Nephron (organoid): Measurements from ENCODE around the gene CADM4.
"Not testable (repeated sequence)": the region's sequence is repeated elsewhere in the genome, so short reads cannot be mapped to it uniquely, and the experiment has no call there.

Experiments
- H3K27ac Mint-ChIP-seq, 3 experiments: 2 replicates each; pipeline ENCODE4 v1.8.0; 2020; ENCODE audit warnings: mixed read lengths in 3 of 3, mild to moderate bottlenecking in 2 of 3, moderate library complexity in 1 of 3
- H3K27me3 Mint-ChIP-seq: 2 replicates; pipeline ENCODE4 v1.8.0; 2021; ENCODE audit warnings: low read depth, mild to moderate bottlenecking, moderate library complexity, mixed read lengths
- H3K36me3 Mint-ChIP-seq: 2 replicates; pipeline ENCODE4 v1.8.0; 2020; ENCODE audit warnings: low read depth, mixed read lengths
- H3K4me1 Mint-ChIP-seq: 2 replicates; pipeline ENCODE4 v1.8.0; 2020; ENCODE audit warnings: mixed read lengths
- H3K4me3 Mint-ChIP-seq, 3 experiments: 2 replicates each; pipeline ENCODE4 v1.8.0; 2020; ENCODE audit warnings: mild to moderate bottlenecking in 3 of 3, mixed read lengths in 3 of 3, moderate library complexity in 2 of 3
- H3K9me3 Mint-ChIP-seq: 2 replicates; pipeline ENCODE4 v1.8.0; 2020; ENCODE audit warnings: mixed read lengths
- TF ChIP-seq, protein P1 (sequence below), 3 experiments: fragments of 200-600 bp; sonication (generic); IDR thresholded peaks; one replicate each; pipeline ENCODE4 v1.5.0; 2021; ENCODE audit warnings: antibody characterized with exemption in 3 of 3; ENCODE audit not compliant: unreplicated experiment in 3 of 3

CADM4 gene

GRCh38 chr19:43589678-43590077 lies 50.0 kb downstream of the CADM4 start:
- peaks cover 53% of the 10 kb centered on the region for H3K36me3 Mint-ChIP-seq
- TF ChIP-seq, protein P1, sequence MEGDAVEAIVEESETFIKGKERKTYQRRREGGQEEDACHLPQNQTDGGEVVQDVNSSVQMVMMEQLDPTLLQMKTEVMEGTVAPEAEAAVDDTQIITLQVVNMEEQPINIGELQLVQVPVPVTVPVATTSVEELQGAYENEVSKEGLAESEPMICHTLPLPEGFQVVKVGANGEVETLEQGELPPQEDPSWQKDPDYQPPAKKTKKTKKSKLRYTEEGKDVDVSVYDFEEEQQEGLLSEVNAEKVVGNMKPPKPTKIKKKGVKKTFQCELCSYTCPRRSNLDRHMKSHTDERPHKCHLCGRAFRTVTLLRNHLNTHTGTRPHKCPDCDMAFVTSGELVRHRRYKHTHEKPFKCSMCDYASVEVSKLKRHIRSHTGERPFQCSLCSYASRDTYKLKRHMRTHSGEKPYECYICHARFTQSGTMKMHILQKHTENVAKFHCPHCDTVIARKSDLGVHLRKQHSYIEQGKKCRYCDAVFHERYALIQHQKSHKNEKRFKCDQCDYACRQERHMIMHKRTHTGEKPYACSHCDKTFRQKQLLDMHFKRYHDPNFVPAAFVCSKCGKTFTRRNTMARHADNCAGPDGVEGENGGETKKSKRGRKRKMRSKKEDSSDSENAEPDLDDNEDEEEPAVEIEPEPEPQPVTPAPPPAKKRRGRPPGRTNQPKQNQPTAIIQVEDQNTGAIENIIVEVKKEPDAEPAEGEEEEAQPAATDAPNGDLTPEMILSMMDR (IDR thresholded peaks at IDR 0.05; ENCODE audit: unreplicated experiment in 3 of 3): no peak
- H3K27me3 Mint-ChIP-seq: no peaks in the 10 kb centered on the region
- H3K4me3 Mint-ChIP-seq: peak overlapping the region in 2 of 3 experiments; percentile 7 to 26
- H3K9me3 Mint-ChIP-seq: no peaks in the 10 kb centered on the region
- H3K27ac Mint-ChIP-seq: no peak overlapping the region
- H3K4me1 Mint-ChIP-seq: peaks cover 15% of the 10 kb centered on the region

DNA sequence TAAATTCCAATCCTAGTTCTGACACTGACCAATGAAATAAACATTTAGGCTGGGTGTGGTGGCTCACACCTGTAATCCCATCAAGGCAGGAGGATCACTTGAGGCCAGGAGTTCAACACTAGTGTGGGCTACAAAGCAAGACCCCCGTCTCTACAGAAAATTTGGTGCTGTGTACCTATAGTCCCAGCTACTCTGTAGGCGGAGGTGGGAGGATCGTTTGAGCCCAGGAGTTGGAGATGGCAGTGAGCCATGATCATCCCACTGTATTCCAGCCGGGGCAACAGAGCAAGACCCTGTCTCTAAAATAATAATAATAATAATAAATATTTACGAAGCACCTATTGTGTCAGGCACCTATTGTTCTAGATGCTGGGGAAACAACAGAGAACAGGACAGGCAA lies 50.4 kb downstream of the CADM4 start:
- TF ChIP-seq, protein P1 (IDR thresholded peaks at IDR 0.05; ENCODE audit: unreplicated experiment in 3 of 3): no peak
- Mint-ChIP-seq H3K9me3 (no peaks in the 10 kb centered on the region), H3K27ac (peak overlapping the region in 1 of 3 experiments; percentile 26), H3K27me3 (no peaks in the 10 kb centered on the region), H3K4me1 (peaks cover 15% of the 10 kb centered on the region), H3K36me3 (peaks cover 56% of the 10 kb centered on the region), H3K4me3 (no peak overlapping the region)

DNA sequence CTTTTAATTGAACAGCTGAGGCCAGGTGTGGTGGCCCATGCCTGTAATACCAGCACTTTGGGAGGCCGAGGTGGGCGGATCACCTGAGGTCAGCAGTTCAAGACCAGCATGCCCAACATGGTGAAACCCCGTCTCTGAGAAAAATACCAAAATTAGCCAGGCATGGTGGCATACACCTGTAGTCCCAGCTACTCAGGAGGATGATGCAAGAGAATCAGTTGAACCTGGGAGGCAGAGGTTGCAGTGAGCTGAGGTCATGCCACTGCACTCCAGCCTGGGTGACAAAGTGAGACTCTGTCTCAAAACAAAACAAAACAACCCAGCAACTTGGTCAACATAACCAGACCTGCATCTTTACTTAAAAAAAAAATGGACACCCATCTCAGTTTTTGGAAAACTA lies 52.6 kb downstream of the CADM4 start:
- peaks cover 45% of the 10 kb centered on the region for H3K36me3 Mint-ChIP-seq
- H3K4me3 Mint-ChIP-seq, H3K4me1 Mint-ChIP-seq, H3K27me3 Mint-ChIP-seq, H3K27ac Mint-ChIP-seq, H3K9me3 Mint-ChIP-seq: not testable (repeated sequence)

GRCh38 chr19:43586346-43586745 lies 53.3 kb downstream of the CADM4 start:
- peak overlapping the region in 1 of 3 experiments; percentile 13 for H3K27ac Mint-ChIP-seq
- H3K4me3 Mint-ChIP-seq: no peak overlapping the region
- peaks cover 13% of the 10 kb centered on the region for H3K4me1 Mint-ChIP-seq
- TF ChIP-seq, protein P1 (IDR thresholded peaks at IDR 0.05; ENCODE audit: unreplicated experiment in 3 of 3): no peak
- peaks cover 45% of the 10 kb centered on the region for H3K36me3 Mint-ChIP-seq
- H3K9me3 Mint-ChIP-seq: no peaks in the 10 kb centered on the region
- H3K27me3 Mint-ChIP-seq: no peaks in the 10 kb centered on the region

- Mint-ChIP-seq H3K9me3 (no peaks in the 10 kb centered on the region), H3K27me3 (no peaks in the 10 kb centered on the region), H3K27ac (peak overlapping the region; percentile 34 to 93 (median 63)), H3K4me1 (peaks cover 18% of the 10 kb centered on the region), H3K36me3 (peaks cover 29% of the 10 kb centered on the region), H3K4me3 (no peak overlapping the region)
- TF ChIP-seq, protein P1 (IDR thresholded peaks at IDR 0.05; ENCODE audit: unreplicated experiment in 3 of 3): no peak
These were observed 55.2 kb downstream of the CADM4 start for GRCh38 chr19:43584484-43584883.

- peak overlapping the region in 2 of 3 experiments; percentile 50 to 51 for H3K27ac Mint-ChIP-seq
- H3K27me3 Mint-ChIP-seq: no peaks in the 10 kb centered on the region
- peaks cover 23% of the 10 kb centered on the region for H3K4me1 Mint-ChIP-seq
- TF ChIP-seq, protein P1 (IDR thresholded peaks at IDR 0.05; ENCODE audit: unreplicated experiment in 3 of 3): no peak
- no peaks in the 10 kb centered on the region for H3K9me3 Mint-ChIP-seq
- peak overlapping the region in 2 of 3 experiments; percentile 62 to 94 for H3K4me3 Mint-ChIP-seq
- peaks cover 21% of the 10 kb centered on the region for H3K36me3 Mint-ChIP-seq
These were observed 57.2 kb downstream of the CADM4 start for GRCh38 chr19:43582495-43582894.
